Measurements from ENCODE around the gene LSAMP.
"Not testable (repeated sequence)": the region's sequence is repeated elsewhere in the genome, so short reads cannot be mapped to it uniquely, and the experiment has no call there.

Gene LSAMP

GRCh38 chr3:115890579-115890978, 554.7 kb downstream of the LSAMP start:
- DNase-seq (ENCODE audit: low read depth), result no peak

GRCh38 chr3:115885621-115886020, 559.7 kb downstream of the LSAMP start:
- DNase-seq (ENCODE audit: low read depth), result no peak

GRCh38 chr3:115877615-115877899, 567.7 kb downstream of the LSAMP start:
- DNase-seq (ENCODE audit: low read depth), result no peak

- no peak for DNase-seq (ENCODE audit: low read depth)
Observed at GRCh38 chr3:115876876-115877614, 568.2 kb downstream of the LSAMP start.

- DNase-seq (ENCODE audit: low read depth), result no peak
Observed at GRCh38 chr3:115875460-115875859, 569.8 kb downstream of the LSAMP start.

GRCh38 chr3:115871735-115872134, 573.6 kb downstream of the LSAMP start:
- no peak for DNase-seq (ENCODE audit: low read depth)

- DNase-seq (ENCODE audit: low read depth), result no peak
Observed at GRCh38 chr3:115864911-115865310, 580.4 kb downstream of the LSAMP start.

GRCh38 chr3:115862849-115863248, 582.4 kb downstream of the LSAMP start:
- DNase-seq (ENCODE audit: low read depth), result no peak

- no peak for DNase-seq (ENCODE audit: low read depth)
Observed at GRCh38 chr3:115862099-115862498, 583.2 kb downstream of the LSAMP start.

GRCh38 chr3:115861166-115861733, 584.0 kb downstream of the LSAMP start:
- DNase-seq (ENCODE audit: low read depth), result no peak

GRCh38 chr3:115860766-115861165, 584.5 kb downstream of the LSAMP start:
- DNase-seq (ENCODE audit: low read depth), result no peak

- no peak for DNase-seq (ENCODE audit: low read depth)
Observed at GRCh38 chr3:115859002-115859807, 586.1 kb downstream of the LSAMP start.

- DNase-seq (ENCODE audit: low read depth), result peak; percentile 13
Observed at GRCh38 chr3:115857518-115858136, 587.7 kb downstream of the LSAMP start.

GRCh38 chr3:115855911-115856310, 589.4 kb downstream of the LSAMP start:
- DNase-seq (ENCODE audit: low read depth), result peak; percentile 12

GRCh38 chr3:115853104-115853503, 592.2 kb downstream of the LSAMP start:
- DNase-seq (ENCODE audit: low read depth), result no peak

GRCh38 chr3:115852278-115852677, 593.0 kb downstream of the LSAMP start:
- no peak for DNase-seq (ENCODE audit: low read depth)

GRCh38 chr3:115851571-115851970, 593.7 kb downstream of the LSAMP start:
- DNase-seq (ENCODE audit: low read depth), result no peak

- DNase-seq (ENCODE audit: low read depth), result no peak
Observed at GRCh38 chr3:115848641-115849040, 596.6 kb downstream of the LSAMP start.

- DNase-seq (ENCODE audit: low read depth), result no peak
Observed at GRCh38 chr3:115845986-115846385, 599.3 kb downstream of the LSAMP start.

GRCh38 chr3:115844729-115845128, 600.6 kb downstream of the LSAMP start:
- not testable (repeated sequence) for DNase-seq (ENCODE audit: low read depth)

- no peak for DNase-seq (ENCODE audit: low read depth)
Observed at GRCh38 chr3:115843206-115843605, 602.1 kb downstream of the LSAMP start.

- DNase-seq (ENCODE audit: low read depth), result no peak
Observed at GRCh38 chr3:115839246-115839645, 606.0 kb downstream of the LSAMP start.

GRCh38 chr3:115838786-115839185, 606.5 kb downstream of the LSAMP start:
- no peak for DNase-seq (ENCODE audit: low read depth)
